ENCODE measurements around the gene ST6GALNAC3.
"Not testable (repeated sequence)": the region's sequence is repeated elsewhere in the genome, so short reads cannot be mapped to it uniquely, and the experiment has no call there.

ST6GALNAC3 gene

DNA sequence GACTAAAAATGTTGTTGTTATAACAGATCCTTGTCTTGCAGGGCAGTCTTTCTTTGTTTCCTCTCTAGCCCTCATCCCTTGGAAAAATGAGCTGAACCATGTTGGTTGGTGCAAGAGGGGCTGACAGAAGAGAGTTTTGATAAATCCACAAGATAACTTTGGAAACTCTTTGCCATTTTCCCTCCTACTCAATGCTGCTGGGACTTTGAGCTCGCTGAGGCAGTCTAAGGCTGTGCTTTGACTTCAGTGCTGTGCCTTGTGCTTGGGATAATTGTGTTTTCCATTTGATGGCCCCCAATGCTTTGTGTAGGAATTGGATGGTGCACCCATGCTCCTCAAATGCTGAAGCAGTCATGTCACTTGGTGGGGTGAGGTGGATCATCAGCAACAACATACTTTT, 31.7 kb downstream of the ST6GALNAC3 start:
- H3K4me1 Mint-ChIP-seq: peaks cover 31 to 47% of the 10 kb centered on the region in 2 donors
- ATAC-seq (replicated peaks): no peak
- peaks cover 7% of the 10 kb centered on the region in 2 donors for H3K36me3 Mint-ChIP-seq
- no peaks in the 10 kb centered on the region for H3K27me3 Mint-ChIP-seq
- H3K27ac Mint-ChIP-seq: no peak overlapping the region
- H3K9me3 Mint-ChIP-seq: no peaks in the 10 kb centered on the region
- DNase-seq: no peak
- no peak overlapping the region for H3K4me3 Mint-ChIP-seq

DNA sequence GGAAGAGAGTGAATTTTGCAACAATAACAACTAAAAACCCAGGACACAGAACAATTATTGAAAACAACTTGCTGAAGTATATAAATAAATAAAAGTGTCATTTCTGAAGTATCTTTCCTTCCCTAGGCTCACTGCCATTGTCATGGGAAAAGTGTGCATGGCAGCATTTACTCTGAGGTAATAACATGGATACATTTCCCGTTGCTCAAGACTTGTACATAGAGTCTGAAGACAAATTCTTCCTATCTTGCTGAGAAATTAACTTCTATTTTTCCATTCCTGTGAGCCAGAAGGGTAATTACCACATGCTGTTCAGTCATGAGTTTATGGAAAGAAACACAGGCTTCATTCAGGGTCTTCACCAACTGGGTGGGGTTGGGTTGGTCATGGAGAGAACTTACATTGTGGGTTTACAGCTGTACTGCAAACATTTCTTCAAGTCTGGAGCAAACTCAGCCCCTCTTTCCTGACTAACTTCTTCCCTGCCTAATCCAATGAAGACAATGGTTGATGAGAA, 32.2 kb downstream of the ST6GALNAC3 start:
- peaks cover 7% of the 10 kb centered on the region in 2 donors for H3K36me3 Mint-ChIP-seq
- H3K27ac Mint-ChIP-seq: no peak overlapping the region
- H3K4me1 Mint-ChIP-seq: peaks cover 31 to 42% of the 10 kb centered on the region in 2 donors
- ATAC-seq (replicated peaks) (no peak), DNase-seq (no peak)
- no peaks in the 10 kb centered on the region for H3K27me3 Mint-ChIP-seq
- no peaks in the 10 kb centered on the region for H3K9me3 Mint-ChIP-seq
- no peak overlapping the region for H3K4me3 Mint-ChIP-seq

DNA sequence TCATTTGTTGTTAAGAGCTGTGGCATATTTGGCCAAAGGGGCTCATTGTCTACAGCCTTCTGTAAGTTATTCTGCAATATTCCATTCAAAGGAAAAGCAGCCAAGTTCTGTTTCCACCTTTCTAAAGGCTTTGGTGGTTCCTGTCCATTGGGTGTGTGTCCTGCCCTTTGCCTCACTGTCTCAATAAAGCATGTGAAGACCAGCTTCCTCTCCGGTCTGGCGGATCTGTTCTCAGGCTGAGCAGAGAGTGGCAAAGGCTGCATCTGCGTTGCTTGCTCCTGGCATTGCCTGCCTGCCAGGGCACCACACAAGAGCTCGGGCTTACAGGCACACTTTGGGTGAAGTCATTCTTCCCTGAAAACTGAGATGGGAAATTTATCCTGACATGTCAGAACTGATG, 34.9 kb downstream of the ST6GALNAC3 start:
- peaks cover 4 to 7% of the 10 kb centered on the region in 2 donors for H3K36me3 Mint-ChIP-seq
- H3K4me1 Mint-ChIP-seq: peaks cover 24 to 26% of the 10 kb centered on the region in 2 donors
- no peak for DNase-seq
- ATAC-seq (replicated peaks): peak in 1 of 2 donors; percentile 29
- no peaks in the 10 kb centered on the region for H3K27me3 Mint-ChIP-seq
- no peaks in the 10 kb centered on the region for H3K9me3 Mint-ChIP-seq
- H3K27ac Mint-ChIP-seq: no peak overlapping the region
- no peak overlapping the region for H3K4me3 Mint-ChIP-seq

DNA sequence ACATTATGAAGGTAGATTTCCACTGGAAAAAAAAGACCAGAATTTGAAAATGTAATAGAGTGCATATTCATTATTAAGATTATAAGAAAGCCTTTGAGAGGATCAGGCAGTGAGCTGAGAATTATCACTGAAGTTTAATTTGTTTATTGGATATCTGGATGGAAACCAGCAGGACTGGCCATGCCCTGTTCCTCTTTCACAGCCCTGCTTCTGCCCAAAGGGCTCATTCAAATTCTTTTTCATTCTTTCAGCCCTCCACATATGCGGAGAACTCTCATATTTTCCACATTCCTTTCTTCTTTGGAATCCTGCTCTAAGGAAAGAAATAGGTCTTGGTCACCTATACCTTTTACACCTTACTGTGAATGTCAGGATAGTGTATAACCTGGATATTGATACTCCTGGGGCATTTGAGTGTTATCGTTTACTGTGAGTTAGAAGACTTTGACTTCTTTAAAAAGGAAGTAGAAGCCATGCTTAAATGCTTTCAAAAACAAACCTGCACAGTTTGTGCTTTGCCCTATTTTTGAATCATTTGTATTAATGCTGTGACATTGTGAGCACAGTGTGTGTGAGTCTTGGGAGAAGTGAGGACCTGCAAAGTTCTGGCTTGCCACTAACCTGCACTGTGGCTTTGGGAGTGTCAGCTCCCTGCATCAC, 35.5 kb downstream of the ST6GALNAC3 start:
- H3K4me1 Mint-ChIP-seq: peaks cover 20 to 26% of the 10 kb centered on the region in 2 donors
- ATAC-seq (replicated peaks) (peak; percentile 39 to 52), DNase-seq (no peak)
- H3K9me3 Mint-ChIP-seq: no peaks in the 10 kb centered on the region
- no peak overlapping the region for H3K4me3 Mint-ChIP-seq
- peak overlapping the region; percentile 7 for H3K27ac Mint-ChIP-seq
- peaks cover 4 to 7% of the 10 kb centered on the region in 2 donors for H3K36me3 Mint-ChIP-seq
- no peaks in the 10 kb centered on the region for H3K27me3 Mint-ChIP-seq

DNA sequence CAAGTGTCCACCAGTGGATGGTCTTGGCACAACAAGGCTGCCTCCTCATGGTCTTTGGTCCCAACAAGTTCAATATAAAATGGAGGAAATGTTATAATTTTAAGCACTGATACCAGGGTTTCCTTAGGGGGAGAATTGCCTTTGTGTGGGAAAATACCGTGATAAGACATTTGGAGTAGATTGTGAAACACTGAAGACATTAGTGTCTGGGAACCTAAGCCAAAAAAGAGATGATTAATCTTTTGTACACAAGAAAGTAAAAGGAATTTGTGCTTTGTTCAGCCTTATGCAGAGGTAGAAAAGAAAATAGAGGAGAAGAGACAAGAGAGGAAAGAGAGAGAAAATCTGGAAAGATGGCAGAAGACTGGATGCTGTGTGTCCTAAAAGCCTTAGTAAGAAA, 36.1 kb downstream of the ST6GALNAC3 start:
- no peaks in the 10 kb centered on the region for H3K9me3 Mint-ChIP-seq
- no peak for DNase-seq
- no peaks in the 10 kb centered on the region for H3K27me3 Mint-ChIP-seq
- H3K4me3 Mint-ChIP-seq: no peak overlapping the region
- H3K36me3 Mint-ChIP-seq: peaks cover 4 to 5% of the 10 kb centered on the region in 2 donors
- peak overlapping the region; percentile 7 for H3K27ac Mint-ChIP-seq
- no peak for ATAC-seq (replicated peaks)
- H3K4me1 Mint-ChIP-seq: peaks cover 20 to 23% of the 10 kb centered on the region in 2 donors

DNA sequence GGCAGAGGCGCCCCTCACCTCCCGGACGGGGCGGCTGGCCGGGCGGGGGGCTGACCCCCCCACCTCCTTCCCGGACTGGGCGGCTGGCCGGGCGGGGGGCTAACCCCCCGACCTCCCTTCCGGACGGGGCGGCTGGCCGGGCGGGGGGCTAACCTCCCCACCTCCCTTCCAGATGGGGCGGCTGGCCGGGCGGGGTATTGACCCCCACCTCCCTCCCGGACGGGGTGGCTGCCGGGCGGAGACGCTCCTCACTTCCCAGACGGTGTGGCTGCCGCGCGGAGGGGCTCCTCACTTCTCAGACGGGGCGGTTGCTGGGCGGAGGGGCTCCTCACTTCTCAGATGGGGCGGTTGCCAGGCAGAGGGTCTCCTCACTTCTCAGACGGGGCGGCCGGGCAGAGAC, 37.8 kb downstream of the ST6GALNAC3 start:
- not testable (repeated sequence) for H3K27ac Mint-ChIP-seq; H3K4me3 Mint-ChIP-seq; ATAC-seq (replicated peaks); DNase-seq; H3K36me3 Mint-ChIP-seq; H3K9me3 Mint-ChIP-seq; H3K27me3 Mint-ChIP-seq
- peaks cover 20 to 25% of the 10 kb centered on the region in 2 donors for H3K4me1 Mint-ChIP-seq

DNA sequence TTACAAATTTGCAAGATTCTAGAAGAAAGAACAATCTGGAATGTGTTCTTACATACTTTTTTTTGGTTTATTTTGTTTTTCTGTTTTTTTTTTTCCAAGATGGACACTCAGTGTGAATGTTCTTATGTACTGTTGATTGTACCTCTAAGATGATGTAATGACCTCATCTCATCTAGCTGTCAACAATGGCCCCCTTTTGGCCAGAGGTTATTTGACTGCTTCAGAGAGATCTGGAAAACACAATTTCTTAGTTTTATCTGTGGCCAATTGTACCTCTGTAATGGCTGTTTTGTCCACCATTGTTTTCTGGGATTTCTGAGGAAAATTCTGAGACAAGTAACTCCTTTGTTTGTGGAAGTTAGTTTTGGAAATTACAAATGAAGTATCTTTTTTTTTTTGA, 38.9 kb downstream of the ST6GALNAC3 start:
- ATAC-seq (replicated peaks): no peak
- Mint-ChIP-seq H3K9me3 (no peaks in the 10 kb centered on the region), H3K4me1 (peaks cover 20 to 23% of the 10 kb centered on the region in 2 donors), H3K36me3 (no peaks in the 10 kb centered on the region), H3K27ac (no peak overlapping the region), H3K27me3 (no peaks in the 10 kb centered on the region), H3K4me3 (no peak overlapping the region)
- no peak for DNase-seq

DNA sequence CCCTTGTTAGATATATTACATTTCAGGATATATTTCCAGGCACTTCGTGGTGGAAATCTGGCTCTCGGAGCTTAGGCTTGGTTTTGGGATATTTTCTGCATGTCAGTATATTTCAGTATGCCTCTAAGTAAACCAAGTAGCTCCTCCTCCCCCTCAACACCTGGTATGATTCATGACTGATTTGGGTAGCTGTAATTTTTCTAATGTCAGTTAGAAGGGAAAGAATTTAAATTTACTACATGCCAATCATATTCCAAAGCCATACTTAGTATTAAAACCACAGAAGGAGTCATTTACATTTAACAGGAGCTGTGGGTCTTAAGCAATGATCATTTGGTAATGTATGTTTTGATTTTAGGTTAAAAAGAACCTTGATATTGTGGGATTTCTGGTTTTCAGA, 40.6 kb downstream of the ST6GALNAC3 start:
- no peak overlapping the region for H3K4me3 Mint-ChIP-seq
- ATAC-seq (replicated peaks): no peak
- H3K27ac Mint-ChIP-seq: no peak overlapping the region
- DNase-seq: no peak
- H3K4me1 Mint-ChIP-seq: peaks cover 8 to 14% of the 10 kb centered on the region in 2 donors
- no peaks in the 10 kb centered on the region for H3K27me3 Mint-ChIP-seq
- no peaks in the 10 kb centered on the region for H3K36me3 Mint-ChIP-seq
- H3K9me3 Mint-ChIP-seq: no peaks in the 10 kb centered on the region

DNA sequence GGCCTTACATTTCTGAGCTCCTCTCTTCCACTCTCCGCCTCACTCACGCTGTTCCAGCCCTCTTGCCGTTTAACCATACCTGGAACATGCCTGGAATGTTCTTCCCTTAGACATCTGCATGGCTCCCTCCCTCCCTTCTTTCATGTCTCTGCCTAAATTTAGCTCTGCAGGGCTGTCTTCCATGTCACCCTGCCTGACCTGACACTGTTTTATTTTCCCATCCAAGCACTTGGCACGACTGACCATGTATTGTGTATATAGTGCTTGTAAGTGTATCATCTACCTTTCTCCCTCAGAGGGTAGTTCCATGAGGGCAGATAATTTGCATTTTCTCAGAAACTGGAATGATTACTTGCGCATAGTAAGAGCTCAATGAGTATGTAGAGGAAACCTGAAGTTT, 47.3 kb downstream of the ST6GALNAC3 start:
- Mint-ChIP-seq H3K4me3 (no peak overlapping the region), H3K27me3 (no peaks in the 10 kb centered on the region), H3K36me3 (peaks cover 0 to 3% of the 10 kb centered on the region in 2 donors), H3K9me3 (no peaks in the 10 kb centered on the region), H3K4me1 (peaks cover 3 to 5% of the 10 kb centered on the region in 2 donors), H3K27ac (no peak overlapping the region)
- DNase-seq (no peak), ATAC-seq (replicated peaks) (no peak)

DNA sequence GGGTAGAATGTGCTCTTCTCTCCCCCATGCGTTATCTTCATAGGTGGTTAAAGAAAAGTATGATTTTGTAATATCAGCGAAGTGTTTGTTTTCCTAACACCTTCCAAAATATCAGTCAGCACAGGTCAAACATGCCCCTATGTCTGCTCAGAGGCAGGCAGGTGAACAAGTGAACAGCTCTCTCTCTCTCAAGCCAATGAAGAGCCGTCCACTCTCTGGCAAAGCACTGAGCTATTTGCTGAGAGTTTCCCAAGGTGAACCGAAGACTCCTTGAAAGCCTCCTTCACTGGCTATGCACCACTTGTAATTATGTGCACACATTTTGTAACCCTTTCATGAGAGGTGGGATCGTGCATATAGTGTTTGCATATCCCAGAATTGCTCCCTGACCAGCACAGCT, 47.7 kb downstream of the ST6GALNAC3 start:
- Mint-ChIP-seq H3K4me1 (peaks cover 3 to 5% of the 10 kb centered on the region in 2 donors), H3K27me3 (no peaks in the 10 kb centered on the region), H3K9me3 (no peaks in the 10 kb centered on the region), H3K27ac (no peak overlapping the region), H3K36me3 (peaks cover 0 to 3% of the 10 kb centered on the region in 2 donors), H3K4me3 (no peak overlapping the region)
- ATAC-seq (replicated peaks) (no peak), DNase-seq (no peak)

DNA sequence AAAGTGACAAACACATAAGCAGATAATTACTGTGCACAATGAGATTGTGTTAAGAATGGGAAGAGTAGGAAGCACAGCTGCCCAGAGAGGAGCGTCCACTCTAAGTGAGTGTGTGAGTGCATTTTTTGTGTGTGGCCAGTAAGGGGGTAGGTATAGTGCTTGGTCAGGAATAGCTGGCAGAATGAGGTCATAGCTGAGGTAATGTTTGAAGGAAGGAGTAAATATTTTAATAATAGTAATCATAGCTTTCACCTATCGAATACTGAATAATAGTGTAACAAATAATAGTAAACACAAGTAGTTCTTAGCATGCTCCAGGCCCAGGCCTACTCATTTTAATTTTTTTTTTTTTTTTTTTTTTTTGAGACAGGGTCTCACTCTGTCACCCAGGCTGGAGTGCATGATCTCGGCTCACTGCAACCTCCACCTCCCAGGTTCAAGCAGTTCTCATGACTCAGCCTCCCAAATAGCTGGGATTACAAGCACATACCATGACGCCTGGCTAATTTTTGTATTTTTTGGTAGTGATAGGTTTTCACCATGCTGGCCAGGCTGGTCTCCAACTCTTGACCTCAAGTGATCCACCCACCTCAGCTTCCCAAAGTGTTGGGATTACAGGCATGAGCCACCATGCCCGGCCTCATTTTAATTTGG, 49.0 kb downstream of the ST6GALNAC3 start:
- not testable (repeated sequence) for H3K9me3 Mint-ChIP-seq; H3K4me3 Mint-ChIP-seq; DNase-seq; H3K4me1 Mint-ChIP-seq; H3K27ac Mint-ChIP-seq; H3K27me3 Mint-ChIP-seq; ATAC-seq (replicated peaks)
- peaks cover under 1 to 10% of the 10 kb centered on the region in 2 donors for H3K36me3 Mint-ChIP-seq

DNA sequence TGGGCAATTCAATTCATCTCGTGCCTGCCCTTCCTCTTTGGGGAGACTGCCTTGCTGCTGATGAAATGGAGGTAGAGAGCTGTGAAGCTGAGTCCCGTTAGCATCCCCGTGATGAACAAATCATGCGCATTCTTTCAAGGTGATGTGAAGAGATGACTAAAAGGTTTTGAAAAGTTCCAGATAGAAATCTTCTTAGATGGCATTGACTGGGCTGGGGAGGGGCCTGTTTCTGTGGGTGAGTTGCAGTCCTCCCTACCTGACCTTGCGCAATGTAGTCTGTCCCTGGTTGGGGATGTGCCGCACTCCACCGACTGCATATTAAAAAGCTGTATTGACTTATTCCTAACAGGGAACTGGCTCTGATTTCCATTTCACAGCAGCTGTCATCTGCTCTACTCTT, 49.6 kb downstream of the ST6GALNAC3 start:
- no peak overlapping the region for H3K27ac Mint-ChIP-seq
- H3K36me3 Mint-ChIP-seq: peaks cover 2 to 15% of the 10 kb centered on the region in 2 donors
- no peak for DNase-seq
- ATAC-seq (replicated peaks): no peak
- no peaks in the 10 kb centered on the region for H3K9me3 Mint-ChIP-seq
- H3K27me3 Mint-ChIP-seq: no peaks in the 10 kb centered on the region
- no peak overlapping the region for H3K4me3 Mint-ChIP-seq
- peaks cover 3 to 5% of the 10 kb centered on the region in 2 donors for H3K4me1 Mint-ChIP-seq

DNA sequence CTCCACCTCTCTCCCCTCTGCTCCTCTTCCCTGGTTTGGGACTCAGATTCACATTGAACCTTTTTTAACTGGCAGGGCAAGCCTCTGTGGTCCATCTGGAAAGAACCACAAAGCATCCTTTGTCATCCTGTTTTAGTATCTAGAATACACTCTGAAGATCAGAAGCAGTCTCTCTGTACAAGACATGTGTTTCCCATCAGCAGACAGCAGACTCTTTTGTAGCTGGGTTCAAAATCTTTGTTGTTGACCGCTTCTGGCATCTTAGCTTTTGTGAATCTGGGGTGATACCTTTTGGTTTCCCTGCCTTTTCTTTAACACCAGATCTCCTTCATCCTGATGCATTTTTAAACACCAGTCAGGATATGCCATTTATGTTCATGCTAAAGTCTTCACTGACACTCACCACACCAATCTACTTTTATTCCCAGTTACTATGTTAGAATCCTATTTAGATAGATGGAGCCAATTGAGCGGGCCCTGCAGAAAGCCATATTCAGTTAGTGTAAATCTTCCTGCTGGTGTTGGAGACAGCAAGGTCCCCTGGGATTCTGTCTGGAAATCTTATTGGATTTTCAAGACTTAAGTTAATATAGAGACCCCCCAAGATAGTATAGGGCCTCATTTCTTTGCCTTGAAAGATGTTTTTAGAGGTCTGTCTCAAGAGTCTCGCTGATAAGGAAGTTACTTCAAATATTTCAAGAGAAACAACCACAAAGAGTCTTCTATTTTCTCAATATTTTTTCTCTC, 51.1 kb downstream of the ST6GALNAC3 start:
- H3K4me1 Mint-ChIP-seq: peaks cover 3 to 5% of the 10 kb centered on the region in 2 donors
- ATAC-seq (replicated peaks) (no peak), DNase-seq (no peak)
- H3K9me3 Mint-ChIP-seq: no peaks in the 10 kb centered on the region
- H3K27me3 Mint-ChIP-seq: no peaks in the 10 kb centered on the region
- no peak overlapping the region for H3K27ac Mint-ChIP-seq
- H3K4me3 Mint-ChIP-seq: no peak overlapping the region
- H3K36me3 Mint-ChIP-seq: peaks cover 2 to 18% of the 10 kb centered on the region in 2 donors

DNA sequence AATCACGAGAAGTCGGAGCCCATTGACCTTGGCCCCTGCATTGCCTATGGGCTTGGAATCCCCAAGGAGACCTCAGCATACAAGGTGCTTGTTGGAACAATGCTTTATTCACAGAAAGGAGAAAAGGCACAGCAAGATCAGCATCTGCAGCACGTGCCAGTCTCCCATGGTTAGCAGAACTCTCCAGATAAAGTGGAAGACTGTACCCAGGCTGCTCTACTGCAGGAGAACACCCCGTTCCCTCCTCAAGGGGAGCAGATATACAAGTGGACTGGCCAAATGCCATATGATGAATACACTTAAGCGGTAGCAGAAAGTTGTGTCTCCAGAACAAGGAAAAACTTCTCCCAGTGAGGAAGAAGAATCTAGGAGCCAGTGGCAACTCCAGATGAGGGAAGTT, 53.5 kb downstream of the ST6GALNAC3 start:
- no peaks in the 10 kb centered on the region for H3K27me3 Mint-ChIP-seq
- H3K36me3 Mint-ChIP-seq: peaks cover 2 to 28% of the 10 kb centered on the region in 2 donors
- ATAC-seq (replicated peaks): no peak
- H3K9me3 Mint-ChIP-seq: peaks cover 0 to 9% of the 10 kb centered on the region in 2 donors
- DNase-seq: no peak
- H3K4me1 Mint-ChIP-seq: peaks cover 0 to 5% of the 10 kb centered on the region in 2 donors
- no peak overlapping the region for H3K4me3 Mint-ChIP-seq
- no peak overlapping the region for H3K27ac Mint-ChIP-seq

Data from stimulated activated naive B cell treated with anti-CD40 and anti-IgM and Interleukin-4, amounts not matched to agents 10 μg/mL and 1 μg/mL and 100 μg/mL, for 72 hours (primary cell).